Motor neuron (in vitro differentiated cells): Measurements from ENCODE around the gene GHRHR. TPM values are rescaled to one million over a fixed set of nuclear protein-coding genes. Genes with fewer than 3 reads are reported as not detected.

ENCODE experiments used
- ATAC-seq, 8 experiments: fragments of 200-7000 bp; cut with Tn5 transposase; replicated peaks in 6 of 8; 2 replicates each; pipeline ENCODE4 v1.8.0; 2021; ENCODE audit warnings: mild to moderate bottlenecking in 8 of 8, moderate library complexity in 8 of 8
- H3K27ac ChIP-seq, 2 donors: fragments of 250-450 bp; sonication (Bioruptor Pico); 2 replicates each; pipeline ENCODE4 v1.9.0; 2021; ENCODE audit warnings: antibody characterized with exemption in 2 of 2, mild to moderate bottlenecking in 2 of 2, moderate library complexity in 1 of 2
- H3K4me1 ChIP-seq, 2 donors: fragments of 250-450 bp; sonication (Bioruptor Pico); replicated peaks in 1 of 2; 2 replicates each; pipeline ENCODE4 v1.6.1; 2021; ENCODE audit warnings: antibody characterized with exemption in 2 of 2, mild to moderate bottlenecking in 2 of 2, moderate library complexity in 1 of 2
- H3K4me3 ChIP-seq, 5 donors: fragments of 250-450 bp; sonication (Bioruptor Pico); 2 replicates each; pipeline ENCODE4 v1.9.0; 2021; ENCODE audit warnings: antibody characterized with exemption in 5 of 5, mild to moderate bottlenecking in 5 of 5, moderate library complexity in 4 of 5
- WGBS, 10 experiments: fragments of 450-650 bp; shearing (Covaris generic); methylation state at CpG; one replicate each; pipeline ENCODE4 v1.0.0; 2022; 5-methylcytosine and 5-hydroxymethylcytosine counted together
- in situ Hi-C, 9 experiments: fragments of 400-800 bp; cut with MboI; loops; one replicate each; pipeline ENCODE4 v1.15.0; 2021; ENCODE audit warnings: low sequenced_read_pairs in 9 of 9, low pct_unique_long_range_greater_than_20kb in 2 of 9; ENCODE audit not compliant: unreplicated experiment in 9 of 9
- total RNA-seq, 8 experiments: library from RNA; unstranded; fragments of 300-600 nt; gene quantifications; 2 replicates each; pipeline versions ENCODE4 v1.2.3 to v1.2.4, GENCODE V29; 2022

GHRHR gene
- total RNA-seq, 8 experiments from 2014 or later, result 0.56 to 4.9 (median 1.6) TPM; not detected in 3

- Histone ChIP-seq H3K27ac (no peak overlapping the region), H3K4me3 (no peak overlapping the region), H3K4me1 (peaks cover 0 to 12% of the 10 kb centered on the region in 2 donors)
- WGBS, 10 experiments, result 33 to 60% (median 43%) methylated on average over 1 to 2 of the region's 3 CpGs; no CpG with 5 or more reads in 5 of the 10 experiments
- no peak for ATAC-seq
- in situ Hi-C loops, result loop anchor here in 3 of 9 experiments (10.0 to 25.0 kb wide), 2 partner anchors 161 to 168 kb away; no protein-coding TSS in a partner anchor
Observed at GRCh38 chr7:30973292-30973691, 9.5 kb downstream of the GHRHR start.

- no peak overlapping the region for H3K4me3 ChIP-seq
- H3K27ac ChIP-seq, result no peak overlapping the region
- ATAC-seq, result no peak
- WGBS, 10 experiments, result 60 to 100% (median 92%) methylated on average over 1 to 11 of the region's 18 CpGs; no CpG with 5 or more reads in 6 of the 10 experiments
- H3K4me1 ChIP-seq, result peaks cover 0 to 12% of the 10 kb centered on the region in 2 donors
- in situ Hi-C loops, result loop anchor here in 3 of 9 experiments (10.0 to 25.0 kb wide), 2 partner anchors 162 to 169 kb away; no protein-coding TSS in a partner anchor
Observed at GRCh38 chr7:30973791-30974604, 10.2 kb downstream of the GHRHR start.

GRCh38 chr7:30974605-30975255 is 11.0 kb downstream of the GHRHR start:
- no peak overlapping the region for H3K4me3 ChIP-seq
- ATAC-seq, result peak; percentile 52 to 96 (median 68)
- H3K27ac ChIP-seq, result no peak overlapping the region
- in situ Hi-C loops, result loop anchor here in 6 of 9 experiments (10.0 to 25.0 kb wide), 4 partner anchors 138 to 663 kb away; no protein-coding TSS in a partner anchor
- 14 to 40% (median 23%) methylated on average over 1 to 3 of the region's 7 CpGs; no CpG with 5 or more reads in 7 of the 10 experiments for WGBS, 10 experiments
- peaks cover 0 to 12% of the 10 kb centered on the region in 2 donors for H3K4me1 ChIP-seq

- ATAC-seq, result peak in 3 of 8 experiments; percentile 21 to 82 (median 59)
- no peak overlapping the region for H3K27ac ChIP-seq
- 31 to 85% (median 51%) methylated on average over 1 to 3 of the region's 5 CpGs; no CpG with 5 or more reads in 5 of the 10 experiments for WGBS, 10 experiments
- in situ Hi-C loops, result loop anchor here in 4 of 9 experiments (10.0 to 25.0 kb wide), 4 partner anchors 137 to 662 kb away; no protein-coding TSS in a partner anchor
- peaks cover 0 to 12% of the 10 kb centered on the region in 2 donors for H3K4me1 ChIP-seq
- no peak overlapping the region for H3K4me3 ChIP-seq
Observed at GRCh38 chr7:30975256-30975899, 11.6 kb downstream of the GHRHR start.

- WGBS, 10 experiments, result 40 to 100% (median 80%) methylated on average over 1 to 4 of the region's 5 CpGs; no CpG with 5 or more reads in 3 of the 10 experiments
- no peak for ATAC-seq
Observed at GRCh38 chr7:30976381-30976780, 12.6 kb downstream of the GHRHR start.

GRCh38 chr7:30977222-30977621 is 13.5 kb downstream of the GHRHR start:
- Histone ChIP-seq H3K4me1 (peaks cover 0 to 3% of the 10 kb centered on the region in 2 donors), H3K4me3 (no peak overlapping the region), H3K27ac (no peak overlapping the region)
- in situ Hi-C loops, result loop anchor here in 4 of 9 experiments (10.0 to 25.0 kb wide), 4 partner anchors 135 to 660 kb away; no protein-coding TSS in a partner anchor
- ATAC-seq, result no peak
- 29 to 50% methylated on average over 1 of the region's 1 CpG; no CpG with 5 or more reads in 8 of the 10 experiments for WGBS, 10 experiments

More at GRCh38 chr7:30976381-30976780, 12.6 kb downstream of the GHRHR start:
- Histone ChIP-seq H3K4me1 (peaks cover 0 to 9% of the 10 kb centered on the region in 2 donors), H3K4me3 (no peak overlapping the region), H3K27ac (no peak overlapping the region)
- in situ Hi-C loops, result loop anchor here in 4 of 9 experiments (10.0 to 25.0 kb wide), 4 partner anchors 136 to 661 kb away; no protein-coding TSS in a partner anchor

- Histone ChIP-seq H3K4me3 (no peak overlapping the region), H3K4me1 (peaks cover 0 to 3% of the 10 kb centered on the region in 2 donors), H3K27ac (no peak overlapping the region)
- ATAC-seq, result peak in 2 of 8 experiments; percentile 22 to 37
- in situ Hi-C loops, result loop anchor here in 4 of 9 experiments (10.0 to 25.0 kb wide), 4 partner anchors 134 to 659 kb away; no protein-coding TSS in a partner anchor
- 0 to 60% (median 25%) methylated on average over 1 to 7 of the region's 9 CpGs; no CpG with 5 or more reads in 3 of the 10 experiments for WGBS, 10 experiments
Observed at GRCh38 chr7:30977896-30978564, 14.3 kb downstream of the GHRHR start.

GRCh38 chr7:30979027-30979426 is 15.3 kb downstream of the GHRHR start:
- in situ Hi-C loops, result loop anchor here in 4 of 9 experiments (10.0 to 25.0 kb wide), 4 partner anchors 133 to 658 kb away; no protein-coding TSS in a partner anchor
- Histone ChIP-seq H3K27ac (no peak overlapping the region), H3K4me3 (no peak overlapping the region), H3K4me1 (peaks cover 2 to 11% of the 10 kb centered on the region in 2 donors)
- ATAC-seq, result no peak
- 0 to 70% (median 45%) methylated on average over 1 to 7 of the region's 11 CpGs; no CpG with 5 or more reads in 4 of the 10 experiments for whole genome bisulfite sequencing, 10 experiments

GRCh38 chr7:30980194-30980593 is 16.4 kb downstream of the GHRHR start:
- Histone ChIP-seq H3K27ac (no peak overlapping the region), H3K4me1 (peaks cover 5 to 17% of the 10 kb centered on the region in 2 donors), H3K4me3 (no peak overlapping the region)
- WGBS, 10 experiments, result 20 to 100% (median 77%) methylated on average over 1 to 2 of the region's 7 CpGs; no CpG with 5 or more reads in 5 of the 10 experiments
- in situ Hi-C loops, result loop anchor here (5.0 to 25.0 kb wide), 6 partner anchors 132 to 657 kb away; no protein-coding TSS in a partner anchor
- ATAC-seq, result no peak

- whole genome bisulfite sequencing, 10 experiments, result 20 to 100% (median 58%) methylated on average over 1 to 2 of the region's 5 CpGs; no CpG with 5 or more reads in 6 of the 10 experiments
- no peak overlapping the region for H3K4me3 ChIP-seq
- peaks cover 5 to 17% of the 10 kb centered on the region in 2 donors for H3K4me1 ChIP-seq
- H3K27ac ChIP-seq, result no peak overlapping the region
- ATAC-seq, result no peak
- in situ Hi-C loops, result loop anchor here (5.0 to 25.0 kb wide), 6 partner anchors 132 to 657 kb away; no protein-coding TSS in a partner anchor
Observed at GRCh38 chr7:30980751-30981150, 17.0 kb downstream of the GHRHR start.

- ATAC-seq, result peak; percentile 59 to 97 (median 80)
- 0 to 56% (median 28%) methylated on average over 1 to 4 of the region's 15 CpGs; no CpG with 5 or more reads in 2 of the 10 experiments for WGBS, 10 experiments
- in situ Hi-C loops, result loop anchor here (5.0 to 25.0 kb wide), 6 partner anchors 129 to 654 kb away; no protein-coding TSS in a partner anchor
Observed at GRCh38 chr7:30983042-30983913, 19.5 kb downstream of the GHRHR start.

More at GRCh38 chr7:30983042-30983913, 19.5 kb downstream of the GHRHR start:
- H3K4me3 ChIP-seq, result peak overlapping the region in 2 of 5 donors; percentile 14 to 15
- H3K4me1 ChIP-seq, result peaks cover 25 to 35% of the 10 kb centered on the region in 2 donors
- no peak overlapping the region for H3K27ac ChIP-seq
